Smooth muscle cell (in vitro differentiated cells): ENCODE measurements around the gene TRAF2. TPM values are rescaled to one million over a fixed set of nuclear protein-coding genes. Genes with fewer than 3 reads are reported as not detected.

ENCODE experiments used
- DNase-seq: peaks from one replicate; lab custom pipeline; 2025; ENCODE audit not compliant: unreplicated experiment; lab: John Stamatoyannopoulos, UW
- H2AFZ ChIP-seq: fragments of 200-600 bp; sonication (generic); 2 replicates; pipeline ENCODE4 v1.6.0; 2016; ENCODE audit warnings: antibody characterized with exemption, low read depth, mild to moderate bottlenecking
- H3F3A ChIP-seq: fragments of 200-600 bp; sonication (generic); 2 replicates; pipeline ENCODE4 v1.6.0; 2017; ENCODE audit warnings: antibody characterized with exemption, low read depth
- H3K27ac ChIP-seq: fragments of 200-600 bp; sonication (generic); 2 replicates; pipeline ENCODE4 v1.5.1; 2016; ENCODE audit warnings: low read depth, mild to moderate bottlenecking
- H3K27me3 ChIP-seq: fragments of 200-600 bp; sonication (generic); 2 replicates; pipeline ENCODE4 v1.6.1; 2016; ENCODE audit warnings: low read depth, mild to moderate bottlenecking
- H3K36me3 ChIP-seq: fragments of 200-600 bp; sonication (generic); 2 replicates; pipeline ENCODE4 v1.5.1; 2016; ENCODE audit warnings: low read depth
- H3K4me1 ChIP-seq: fragments of 200-600 bp; sonication (generic); 2 replicates; pipeline ENCODE4 v1.5.1; 2016; ENCODE audit warnings: low read depth
- H3K4me2 ChIP-seq: fragments of 200-600 bp; sonication (generic); 2 replicates; pipeline ENCODE4 v1.6.0; 2016; ENCODE audit warnings: mild to moderate bottlenecking
- H3K4me3 ChIP-seq: fragments of 200-600 bp; sonication (generic); 2 replicates; pipeline ENCODE4 v1.5.1; 2016; ENCODE audit warnings: mild to moderate bottlenecking
- H3K79me2 ChIP-seq: fragments of 200-600 bp; sonication (generic); 2 replicates; pipeline ENCODE4 v1.6.0; 2016; ENCODE audit warnings: low read depth, mild to moderate bottlenecking
- H3K9ac ChIP-seq: fragments of 200-600 bp; sonication (generic); 2 replicates; pipeline ENCODE4 v1.6.0; 2016; ENCODE audit warnings: low read depth
- H3K9me3 ChIP-seq: fragments of 200-600 bp; sonication (generic); replicated peaks from 2 replicates; pipeline ENCODE4 v1.5.1; 2016; ENCODE audit warnings: low read depth
- H4K20me1 ChIP-seq: fragments of 200-600 bp; sonication (generic); 2 replicates; pipeline ENCODE4 v1.6.0; 2016; ENCODE audit warnings: low read depth
- CTCF ChIP-seq: fragments of 200-600 bp; sonication (generic); IDR thresholded peaks from 2 replicates; pipeline ENCODE4 v1.5.1; 2017; ENCODE audit warnings: borderline replicate concordance, mild to moderate bottlenecking, antibody characterized with exemption; ENCODE audit not compliant: insufficient read depth, poor library complexity, severe bottlenecking
- WGBS: methylation state at CpG from one replicate; pipeline ENCODE4 v1.1.7; 2016; ENCODE audit warnings: low lambda C conversion rate; 5-methylcytosine and 5-hydroxymethylcytosine counted together
- polyA plus RNA-seq: library from polyadenylated mRNA; unstranded; fragments of >200 nt; fragmentation: Nextera tagmentation; extraction: Ambion mirVana; gene quantifications from 2 replicates; pipeline ENCODE4 v1.2.1, GENCODE V29; 2016
- total RNA-seq: library from RNA; depleted of rRNA; stranded (reverse); fragments of >200 nt; gene quantifications from 2 replicates; pipeline ENCODE4 v1.2.3, GENCODE V29; 2014

Gene TRAF2
- total and polyA plus RNA-seq, 2 experiments from 2014 or later, result 7.0 to 15.9 TPM

- Histone ChIP-seq H3K4me1 (no peaks in the 10 kb centered on the region), H3K9ac (no peak overlapping the region), H3K27ac (no peak overlapping the region), H3K9me3 (no peaks in the 10 kb centered on the region), H3K4me2 (no peak overlapping the region), H3K79me2 (peaks cover 21% of the 10 kb centered on the region), H3F3A (no peaks in the 10 kb centered on the region), H2AFZ (no peak overlapping the region), H4K20me1 (peaks cover 19% of the 10 kb centered on the region), H3K4me3 (no peak overlapping the region), H3K27me3 (no peaks in the 10 kb centered on the region), H3K36me3 (no peaks in the 10 kb centered on the region)
- DNase-seq, result no peak
- WGBS, result 98% methylated on average over 50 of the region's 55 CpGs
- no peak for TF ChIP-seq CTCF
Measured at GRCh38 chr9:136941231-136942111, 55.2 kb downstream of the TRAF2 start.

- 94% methylated on average over 50 of the region's 60 CpGs for WGBS
- H2AFZ ChIP-seq, result no peak overlapping the region
- no peak for DNase-seq
- H3F3A ChIP-seq, result no peaks in the 10 kb centered on the region
- no peak overlapping the region for H3K4me3 ChIP-seq
- no peaks in the 10 kb centered on the region for H3K27me3 ChIP-seq
- no peak overlapping the region for H3K4me2 ChIP-seq
- peaks cover 21% of the 10 kb centered on the region for H3K79me2 ChIP-seq
- H3K9ac ChIP-seq, result no peak overlapping the region
- H4K20me1 ChIP-seq, result peaks cover 19% of the 10 kb centered on the region
- no peaks in the 10 kb centered on the region for H3K4me1 ChIP-seq
- H3K9me3 ChIP-seq, result no peaks in the 10 kb centered on the region
- H3K27ac ChIP-seq, result no peak overlapping the region
- no peak for TF ChIP-seq CTCF
- H3K36me3 ChIP-seq, result no peaks in the 10 kb centered on the region
Measured at GRCh38 chr9:136942112-136942880, 56.0 kb downstream of the TRAF2 start.

GRCh38 chr9:136942881-136943230, 56.5 kb downstream of the TRAF2 start:
- Histone ChIP-seq H3K27me3 (no peaks in the 10 kb centered on the region), H3K36me3 (no peaks in the 10 kb centered on the region), H3F3A (no peaks in the 10 kb centered on the region), H3K4me1 (no peaks in the 10 kb centered on the region), H3K9me3 (no peaks in the 10 kb centered on the region), H2AFZ (no peak overlapping the region), H3K4me2 (peak overlapping the region; percentile 98), H3K79me2 (peaks cover 21% of the 10 kb centered on the region), H3K9ac (no peak overlapping the region), H3K27ac (no peak overlapping the region), H3K4me3 (peak overlapping the region; percentile 93), H4K20me1 (peaks cover 19% of the 10 kb centered on the region)
- TF ChIP-seq CTCF, result no peak
- DNase-seq, result no peak
- 95% methylated on average over 16 of the region's 16 CpGs for WGBS
